Esophagus squamous epithelium (tissue), 5 donors: ENCODE results near the gene C1QTNF8. TPM values are rescaled to one million over a fixed set of nuclear protein-coding genes. Genes with fewer than 3 reads are reported as not detected.

ENCODE experiments used
- DNase-seq: peaks from one replicate; lab custom pipeline; 2025; lab: John Stamatoyannopoulos, UW
- H3K27ac ChIP-seq, 4 donors: fragments of 200-600 bp; sonication (generic); one replicate each; pipeline ENCODE4 v1.5.1; 2016 to 2019; ENCODE audit warnings: mild to moderate bottlenecking in 1 of 4
- H3K27me3 ChIP-seq, 4 donors: fragments of 200-600 bp; sonication (generic); 1 replicate in 3 of 4; 2 replicates in 1 of 4; pipeline versions ENCODE4 v1.5.1 to v1.6.0; 2017 to 2021; ENCODE audit warnings: antibody characterized with exemption in 1 of 4
- H3K36me3 ChIP-seq, 3 donors: fragments of 200-600 bp; sonication (generic); one replicate each; pipeline ENCODE4 v1.5.1; 2016 to 2019
- H3K4me1 ChIP-seq, 3 donors: fragments of 200-600 bp; sonication (generic); one replicate each; pipeline ENCODE4 v1.5.1; 2017 to 2019
- H3K4me3 ChIP-seq, 4 donors: fragments of 200-600 bp; sonication (generic); 1 replicate in 3 of 4; 2 replicates in 1 of 4; pipeline ENCODE4 v1.5.1; 2016 to 2019; ENCODE audit warnings: mild to moderate bottlenecking in 2 of 4, moderate library complexity in 1 of 4
- H3K9me3 ChIP-seq, 3 donors: fragments of 200-600 bp; sonication (generic); one replicate each; pipeline ENCODE4 v1.5.1; 2016 to 2019
- CTCF ChIP-seq, 6 experiments: fragments of 450-650 bp in 4 of 6; fragments of 200-600 bp in 2 of 6; sonication (generic) in 2 of 6; IDR thresholded peaks; one replicate each; pipeline ENCODE4 v1.5.1; 2016 to 2019; ENCODE audit warnings: antibody characterized with exemption in 6 of 6, mild to moderate bottlenecking in 4 of 6, moderate library complexity in 4 of 6
- POLR2A ChIP-seq, 4 donors: fragments of 450-650 bp; IDR thresholded peaks; one replicate each; pipeline ENCODE4 v1.6.1; 2017; ENCODE audit warnings: antibody characterized with exemption in 4 of 4, mild to moderate bottlenecking in 4 of 4, moderate library complexity in 3 of 4
- WGBS, 2 donors: methylation state at CpG; one replicate each; pipeline ENCODE4 v1.1.5; 2018; 5-methylcytosine and 5-hydroxymethylcytosine counted together
- intact Hi-C: fragments of 100-400 bp; cut with DNase I; formaldehyde crosslinking; loops from one replicate; pipeline ENCODE4 v1.15.0; 2022
- total RNA-seq, 4 donors: library from RNA; depleted of rRNA; stranded (reverse); fragments of >200 nt; gene quantifications; one replicate each; pipeline ENCODE4 v1.1.0, GENCODE V29; 2016
- donor health status: DM: yes; HTN: yes; CAD: no.

C1QTNF8 gene
- total RNA-seq, 4 donors from 2014 or later: not detected

- H3K27me3 ChIP-seq: peaks cover 0 to 99% (median 8%) of the 10 kb centered on the region in 4 donors
- peak overlapping the region in 1 of 4 donors; percentile 28 for H3K4me3 ChIP-seq
- peaks cover 17 to 33% (median 19%) of the 10 kb centered on the region in 3 donors for H3K4me1 ChIP-seq
- no peaks in the 10 kb centered on the region for H3K36me3 ChIP-seq
- intact Hi-C loops: no loop called here
- WGBS, 2 donors: 25 to 45% methylated on average over 4 to 11 of the region's 36 CpGs
- H3K27ac ChIP-seq: no peak overlapping the region
- peaks cover 0 to under 1% (median 0%) of the 10 kb centered on the region in 3 donors for H3K9me3 ChIP-seq
- TF ChIP-seq POLR2A (IDR thresholded peaks at IDR 0.05) (no peak), CTCF (IDR thresholded peaks at IDR 0.05) (no peak)
- no peak for DNase-seq
Measured at GRCh38 chr16:1077877-1078578, 18.0 kb downstream of the C1QTNF8 start.

GRCh38 chr16:1076801-1077576, 19.1 kb downstream of the C1QTNF8 start:
- no peak overlapping the region for H3K4me3 ChIP-seq
- H3K27ac ChIP-seq: no peak overlapping the region
- peaks cover 0 to 99% (median 14%) of the 10 kb centered on the region in 4 donors for H3K27me3 ChIP-seq
- no peak for DNase-seq
- intact Hi-C loops: no loop called here
- no peaks in the 10 kb centered on the region for H3K36me3 ChIP-seq
- no peaks in the 10 kb centered on the region for H3K9me3 ChIP-seq
- WGBS, 2 donors: 61 to 68% methylated on average over 6 to 13 of the region's 16 CpGs
- TF ChIP-seq CTCF (IDR thresholded peaks at IDR 0.05) (no peak), POLR2A (IDR thresholded peaks at IDR 0.05) (no peak)
- peaks cover 10 to 22% (median 17%) of the 10 kb centered on the region in 3 donors for H3K4me1 ChIP-seq

- WGBS, 2 donors: 74 to 77% methylated on average over 4 to 11 of the region's 13 CpGs
Measured at GRCh38 chr16:1075546-1075945, 20.5 kb downstream of the C1QTNF8 start.

GRCh38 chr16:1074379-1074649, 21.7 kb downstream of the C1QTNF8 start:
- no CpG with 5 or more reads among the region's 11 CpGs for WGBS, 2 donors

More at GRCh38 chr16:1075546-1075945, 20.5 kb downstream of the C1QTNF8 start:
- Histone ChIP-seq H3K27me3 (peaks cover 6 to 99% (median 22%) of the 10 kb centered on the region in 4 donors), H3K9me3 (no peaks in the 10 kb centered on the region), H3K4me3 (no peak overlapping the region), H3K4me1 (peaks cover 10 to 17% (median 17%) of the 10 kb centered on the region in 3 donors), H3K27ac (no peak overlapping the region), H3K36me3 (no peaks in the 10 kb centered on the region)
- TF ChIP-seq POLR2A (IDR thresholded peaks at IDR 0.05) (no peak), CTCF (IDR thresholded peaks at IDR 0.05) (no peak)
- intact Hi-C loops: no loop called here
- DNase-seq: no peak

More at GRCh38 chr16:1074379-1074649, 21.7 kb downstream of the C1QTNF8 start:
- Histone ChIP-seq H3K4me3 (no peak overlapping the region), H3K9me3 (no peaks in the 10 kb centered on the region), H3K4me1 (peaks cover 10 to 17% (median 17%) of the 10 kb centered on the region in 3 donors), H3K27me3 (peaks cover 6 to 99% (median 22%) of the 10 kb centered on the region in 4 donors), H3K36me3 (no peaks in the 10 kb centered on the region), H3K27ac (no peak overlapping the region)
- TF ChIP-seq CTCF (IDR thresholded peaks at IDR 0.05) (no peak), POLR2A (IDR thresholded peaks at IDR 0.05) (no peak)
- no peak for DNase-seq
- intact Hi-C loops: no loop called here
